NCI-H2196 treated with DMSO at 0.1 percent for 48 hours (cell line): ENCODE data around the gene IFT80.

ENCODE experiments used
- DNase-seq: peaks from one replicate; lab custom pipeline; 2025; ENCODE audit not compliant: unreplicated experiment; lab: John Stamatoyannopoulos, UW

IFT80 gene

GRCh38 chr3:160399125-160400029 lies at the start of gene IFT80, which contains the start of gene SMC4:
Gene IFT80 (minus strand): TSS chr3:160399225. CDS start chr3:160384600, 14,625 bp downstream.
Gene SMC4 (plus strand): TSS chr3:160399650. CDS start chr3:160400827, 1,177 bp downstream.
- peak; percentile 100 for DNase-seq

DNA sequence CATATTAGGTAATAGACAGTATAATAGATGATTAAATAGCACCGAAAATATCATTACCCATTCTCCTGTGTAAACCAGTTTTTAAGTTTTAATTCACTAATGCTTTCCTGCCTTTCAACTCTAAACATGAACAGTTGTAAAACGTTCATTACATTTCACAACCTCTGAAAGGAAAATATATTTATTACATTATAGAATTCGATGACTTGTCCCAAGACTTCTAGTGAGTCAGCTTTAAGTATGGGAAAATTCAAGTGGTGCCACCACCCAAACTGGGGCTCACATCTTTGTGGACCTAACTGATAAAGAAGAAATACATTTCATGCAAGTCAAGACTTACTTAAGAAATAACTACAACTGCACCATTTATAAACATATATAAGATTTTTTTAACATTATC lies 48.5 kb upstream of the IFT80 start:
- DNase-seq = no peak

GRCh38 chr3:160446522-160447056 lies 47.6 kb upstream of the IFT80 start:
- DNase-seq = no peak

GRCh38 chr3:160445854-160446253 lies 46.8 kb upstream of the IFT80 start:
- no peak for DNase-seq

GRCh38 chr3:160444411-160444810 lies 45.4 kb upstream of the IFT80 start:
- no peak for DNase-seq

DNA sequence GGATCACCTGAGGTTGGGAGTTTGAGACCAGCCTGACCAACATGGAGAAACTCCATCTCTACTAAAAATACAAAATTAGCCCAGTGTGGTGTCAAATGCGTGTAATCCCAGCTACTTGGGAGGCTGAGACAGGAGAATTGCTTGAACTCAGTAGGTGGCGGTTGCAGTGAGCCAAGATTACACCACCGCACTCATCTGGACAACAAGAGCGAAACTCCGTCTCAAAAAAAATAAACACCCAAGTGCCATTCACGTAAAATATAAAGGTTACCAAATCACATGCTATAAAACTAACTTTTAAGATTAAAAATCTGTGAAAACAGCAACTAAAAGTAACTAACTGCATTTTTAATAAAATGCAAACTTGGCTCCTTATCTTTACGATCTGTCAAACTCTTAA lies 41.7 kb upstream of the IFT80 start:
- no peak for DNase-seq

DNA sequence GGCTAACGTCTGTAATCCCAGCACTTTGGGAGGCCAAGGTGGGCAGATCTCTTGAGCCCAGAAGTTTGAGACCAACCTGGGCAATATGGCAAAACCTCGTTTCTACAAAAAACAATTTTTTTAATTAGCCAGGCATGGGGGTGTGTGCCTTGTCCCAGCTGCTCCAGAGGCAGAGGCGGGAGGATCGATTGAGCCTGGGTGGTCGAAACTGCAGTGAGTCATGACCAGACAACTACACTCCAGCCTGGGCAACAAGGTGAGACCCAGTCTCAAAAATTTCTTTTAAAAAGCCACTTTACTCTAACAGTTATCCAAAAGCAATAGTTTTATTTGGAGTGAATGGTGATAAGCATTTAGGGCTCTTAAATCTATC lies 38.0 kb upstream of the IFT80 start:
- DNase-seq = no peak

GRCh38 chr3:160435747-160436146 lies 36.7 kb upstream of the IFT80 start:
- DNase-seq = no peak

DNA sequence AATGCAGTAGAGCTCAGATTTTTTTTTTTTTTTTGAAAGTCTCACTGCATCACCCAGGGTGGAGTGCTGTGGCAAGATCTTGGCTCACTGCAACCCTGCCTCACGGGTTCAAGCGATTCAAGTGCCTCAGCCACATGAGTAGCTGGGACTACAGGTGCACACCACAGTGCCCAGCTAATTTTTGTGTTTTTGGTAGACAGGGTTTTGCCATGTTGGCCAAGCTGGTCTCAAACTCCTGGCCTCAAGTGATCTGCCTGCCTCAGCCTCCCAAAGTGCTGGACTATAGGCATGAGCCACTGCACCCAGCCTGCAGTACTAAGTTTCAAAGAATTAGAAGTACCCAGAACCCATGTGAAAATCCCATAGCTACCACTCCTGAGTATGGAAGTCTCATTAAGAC lies 36.1 kb upstream of the IFT80 start:
- no peak for DNase-seq

GRCh38 chr3:160434071-160434470 lies 35.0 kb upstream of the IFT80 start:
- no peak for DNase-seq

DNA sequence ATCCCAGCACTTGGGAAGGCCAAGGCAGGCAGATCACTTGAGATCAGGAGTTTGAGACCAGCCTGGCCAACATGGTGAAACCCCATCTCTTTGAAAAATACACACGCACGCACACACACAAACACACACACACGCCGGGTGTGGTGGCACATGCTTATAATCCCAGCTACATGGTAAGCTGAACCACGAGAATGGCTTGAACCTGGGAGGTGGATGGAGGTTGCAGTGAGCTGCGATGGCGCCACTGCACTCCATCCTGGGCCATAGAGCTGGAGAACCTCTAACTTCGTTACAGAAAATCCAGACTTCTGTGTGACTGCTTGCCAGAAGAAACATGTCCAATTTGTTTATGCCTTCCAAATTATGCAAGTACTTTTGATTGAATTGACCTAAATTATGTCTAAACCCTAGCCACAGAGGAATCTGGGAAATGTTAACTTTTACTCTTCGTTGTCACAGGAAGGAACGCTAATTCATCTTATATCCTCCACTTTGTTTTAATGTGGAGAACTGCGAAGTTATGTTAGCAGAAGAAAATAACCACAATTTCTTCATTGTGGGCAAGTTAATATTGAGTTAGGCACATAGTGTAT lies 28.9 kb upstream of the IFT80 start:
- no peak for DNase-seq

DNA sequence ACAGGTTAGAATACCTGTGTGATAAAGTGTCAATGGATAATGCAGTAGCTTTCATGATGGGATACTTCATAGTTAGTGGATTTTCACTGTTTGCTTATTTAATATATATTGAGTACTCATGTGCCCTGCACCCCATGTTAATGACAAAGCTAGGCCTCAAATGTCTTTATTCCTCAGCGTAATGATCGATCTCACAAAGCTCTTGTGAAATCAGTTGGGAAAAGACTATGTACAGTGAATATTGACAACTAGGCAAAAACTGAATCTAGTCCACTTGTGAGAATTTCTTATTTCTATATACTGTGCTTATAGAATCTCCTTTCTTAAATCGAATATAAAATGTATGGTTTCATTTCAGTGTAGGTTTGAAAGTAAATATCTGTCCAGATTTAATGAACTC lies 18.3 kb upstream of the IFT80 start:
- no peak for DNase-seq

GRCh38 chr3:160413613-160414248 lies 14.7 kb upstream of the IFT80 start:
- peak; percentile 80 for DNase-seq

GRCh38 chr3:160412477-160412876 lies 13.5 kb upstream of the IFT80 start:
- no peak for DNase-seq

GRCh38 chr3:160409812-160410610 lies 11.0 kb upstream of the IFT80 start:
- DNase-seq = no peak

DNA sequence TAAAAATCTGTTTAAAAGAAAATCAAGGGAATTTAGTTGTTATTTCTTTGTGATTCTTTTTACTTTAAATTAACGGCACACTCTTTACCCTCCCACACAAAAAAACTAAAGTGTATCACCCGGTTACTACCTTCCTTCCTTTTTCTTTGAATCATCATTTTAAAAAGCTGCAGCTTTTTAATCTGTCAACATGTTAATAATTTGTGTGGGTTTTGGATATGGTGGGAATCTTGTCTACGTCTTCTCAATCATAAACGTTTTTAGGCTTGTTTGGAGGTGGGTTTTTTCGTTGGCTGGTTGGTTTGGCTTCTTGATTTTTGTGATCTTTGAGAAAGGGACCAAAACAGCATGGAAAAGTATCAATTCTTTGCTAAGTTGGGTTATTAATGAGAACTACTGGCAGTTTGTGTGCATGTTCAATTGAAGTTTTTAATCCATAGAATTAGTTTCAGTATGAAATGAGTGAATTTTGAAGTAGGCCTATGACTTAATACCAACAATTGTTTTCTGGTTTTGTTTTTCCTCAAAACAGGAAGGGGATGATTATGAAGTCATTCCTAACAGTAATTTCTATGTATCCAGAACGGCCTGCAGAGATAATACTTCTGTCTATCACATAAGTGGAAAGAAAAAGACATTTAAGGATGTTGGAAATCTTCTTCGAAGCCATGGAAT lies 4.9 kb upstream of the IFT80 start:
- no peak for DNase-seq

DNA sequence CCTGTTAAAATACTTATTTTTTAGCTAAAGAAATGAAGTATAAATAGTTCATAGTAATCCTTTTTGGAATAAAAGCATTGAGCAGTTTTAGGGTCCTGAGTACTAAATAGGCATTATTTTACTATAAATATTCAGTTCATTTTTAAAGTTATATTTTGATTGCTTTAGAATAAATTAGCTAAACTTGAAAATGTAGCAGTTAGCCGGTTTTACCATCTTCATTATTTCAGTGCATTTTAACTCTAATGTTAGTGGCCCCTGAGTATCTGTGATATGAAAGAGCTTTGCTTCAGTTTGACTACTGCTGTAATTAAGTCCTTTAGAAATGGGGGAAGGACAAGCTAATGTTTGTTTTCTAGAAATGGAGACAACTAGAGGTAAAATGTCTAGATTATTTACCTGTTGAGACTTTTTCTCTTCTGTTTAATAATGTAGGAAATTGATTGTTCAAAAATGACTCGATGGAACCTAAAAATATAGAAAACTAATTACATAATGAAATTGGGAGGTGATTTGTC lies 4.1 kb upstream of the IFT80 start:
- no peak for DNase-seq

GRCh38 chr3:160402221-160403027 lies 3.4 kb upstream of the IFT80 start:
- no peak for DNase-seq
